ENCODE measurements around the gene ABCC9.

ABCC9 gene

GRCh38 chr12:21877293-21877982 lies 63.8 kb downstream of the ABCC9 start:
- no peak for DNase-seq (ENCODE audit: low spot score)

DNA sequence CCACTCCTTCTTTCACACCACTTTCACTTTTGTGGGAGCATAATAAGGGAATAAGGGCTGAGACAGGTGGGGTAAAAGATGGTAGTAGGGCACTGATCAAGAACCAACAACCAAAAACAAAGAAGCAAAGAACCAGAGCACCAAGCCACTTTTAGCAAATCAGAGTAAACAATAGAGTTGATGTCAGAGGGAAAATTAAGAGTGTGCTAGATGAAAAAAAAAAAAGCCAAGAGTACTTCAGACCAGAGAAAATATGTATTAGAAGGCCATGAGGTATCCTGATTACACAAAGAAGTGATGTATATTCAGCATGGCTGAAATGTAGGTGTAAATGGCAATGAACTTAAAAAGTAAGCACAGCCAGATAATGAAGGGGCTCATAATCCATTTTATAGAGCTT lies 75.4 kb downstream of the ABCC9 start:
- no peak for DNase-seq (ENCODE audit: low spot score)

- no peak for DNase-seq (ENCODE audit: low spot score)
These were observed 80.7 kb downstream of the ABCC9 start for GRCh38 chr12:21860534-21860933.

GRCh38 chr12:21860128-21860527 lies 81.1 kb downstream of the ABCC9 start:
- no peak for DNase-seq (ENCODE audit: low spot score)

DNA sequence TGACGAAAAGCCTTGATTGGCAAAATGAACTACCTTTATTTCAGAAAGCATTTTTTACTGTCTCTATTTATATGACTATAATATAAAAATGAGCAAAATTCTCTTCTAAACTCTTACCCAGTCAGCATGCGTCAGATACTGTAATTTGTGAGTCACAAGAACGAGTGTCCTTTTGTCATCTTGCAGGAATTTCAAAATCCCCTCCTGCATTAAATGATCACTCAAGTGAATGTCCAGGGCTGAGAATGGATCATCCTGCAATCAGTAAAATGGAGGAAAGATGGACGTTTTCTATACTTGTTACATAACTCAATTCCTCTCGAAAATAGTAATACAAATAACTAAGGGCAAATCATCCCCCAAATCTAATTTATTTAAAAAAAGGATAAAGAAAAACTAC lies 89.0 kb downstream of the ABCC9 start:
- no peak for DNase-seq (ENCODE audit: low spot score)

GRCh38 chr12:21851151-21851550 lies 90.1 kb downstream of the ABCC9 start:
- no peak for DNase-seq (ENCODE audit: low spot score)

- no peak for DNase-seq (ENCODE audit: low spot score)
These were observed 90.8 kb downstream of the ABCC9 start for GRCh38 chr12:21850419-21850818.

DNA sequence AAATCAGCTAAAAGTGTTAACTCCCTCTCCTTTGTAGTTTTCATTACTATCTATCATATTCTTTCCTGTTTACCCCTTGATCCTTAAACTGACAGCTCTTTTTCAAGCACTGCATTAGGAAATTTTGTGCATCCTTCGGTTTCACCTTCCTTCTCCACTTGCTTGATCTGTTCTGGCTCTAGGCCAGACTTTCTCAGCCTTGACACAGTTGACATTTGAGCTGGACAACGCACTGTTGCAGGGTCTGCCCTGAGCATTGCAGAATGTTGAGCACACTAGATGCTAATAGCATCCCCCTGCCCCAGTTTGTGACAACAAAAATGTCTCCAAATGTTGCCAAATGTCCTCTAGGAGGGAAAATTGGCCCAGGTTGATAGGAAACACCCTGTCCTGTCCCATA lies 91.3 kb downstream of the ABCC9 start:
- DNase-seq (ENCODE audit: low spot score): no peak

DNA sequence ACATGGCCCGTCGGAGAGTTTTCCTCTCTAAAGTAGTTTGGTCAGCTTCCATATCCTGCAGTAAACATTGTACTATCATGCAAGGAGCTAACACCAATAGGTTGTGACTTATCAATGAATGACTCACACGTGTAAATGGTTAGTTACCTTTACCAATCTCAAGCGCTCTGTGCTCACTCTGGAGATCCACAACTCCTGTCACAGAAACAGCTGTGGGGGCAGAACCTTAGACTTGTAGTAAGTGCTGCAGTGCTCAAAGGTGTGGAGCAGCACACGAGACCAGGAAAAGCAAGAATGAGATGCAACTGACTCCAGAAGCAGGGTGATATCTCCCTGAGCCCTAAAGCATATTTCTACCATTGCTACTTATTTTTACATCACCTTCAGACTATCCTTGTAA lies 93.0 kb downstream of the ABCC9 start:
- DNase-seq (ENCODE audit: low spot score): no peak

DNA sequence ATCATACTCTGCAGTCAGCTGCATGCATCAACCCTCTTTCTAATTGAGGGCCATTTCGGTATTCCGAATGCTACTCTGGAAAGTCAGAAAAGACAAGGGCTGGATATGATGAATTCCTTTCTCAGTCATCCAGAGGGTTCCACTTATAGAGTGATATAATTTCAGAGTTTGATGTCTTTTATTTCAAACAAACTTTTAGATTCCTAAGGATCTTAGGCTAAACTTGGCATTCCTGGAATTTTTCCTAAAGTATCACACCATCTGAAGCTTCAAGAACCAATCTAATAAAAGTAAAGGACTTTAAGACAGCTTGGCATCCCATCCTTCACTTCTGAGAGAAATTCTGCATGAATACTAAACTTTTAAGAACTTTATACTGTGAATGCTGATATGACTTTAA lies 97.4 kb downstream of the ABCC9 start:
- DNase-seq (ENCODE audit: low spot score): no peak

GRCh38 chr12:21839776-21840175 lies 101.5 kb downstream of the ABCC9 start:
- no peak for DNase-seq (ENCODE audit: low spot score)

DNA sequence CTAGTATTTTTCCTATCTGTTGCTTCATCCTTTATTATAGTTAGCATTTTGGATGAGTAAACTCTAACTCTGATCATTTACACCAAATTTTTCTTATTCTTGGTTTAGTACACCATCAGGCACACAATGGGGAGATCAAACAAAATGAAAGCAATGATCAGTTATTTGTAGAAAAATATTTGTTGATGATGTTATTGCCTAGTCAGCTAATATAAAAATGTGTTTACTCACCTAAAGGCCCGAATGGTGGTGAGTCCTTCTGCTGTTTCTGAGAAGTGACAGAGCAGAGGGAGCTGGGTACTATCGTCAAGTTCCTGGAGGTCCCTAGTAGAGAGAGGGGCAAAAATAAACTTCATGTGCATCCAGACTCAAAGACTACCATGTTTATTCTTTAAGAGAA lies 103.4 kb downstream of the ABCC9 start:
- DNase-seq (ENCODE audit: low spot score): no peak

- no peak for DNase-seq (ENCODE audit: low spot score)
These were observed 109.4 kb downstream of the ABCC9 start for GRCh38 chr12:21831791-21832344.

GRCh38 chr12:21828779-21829178 lies 112.4 kb downstream of the ABCC9 start:
- DNase-seq (ENCODE audit: low spot score): no peak

DNA sequence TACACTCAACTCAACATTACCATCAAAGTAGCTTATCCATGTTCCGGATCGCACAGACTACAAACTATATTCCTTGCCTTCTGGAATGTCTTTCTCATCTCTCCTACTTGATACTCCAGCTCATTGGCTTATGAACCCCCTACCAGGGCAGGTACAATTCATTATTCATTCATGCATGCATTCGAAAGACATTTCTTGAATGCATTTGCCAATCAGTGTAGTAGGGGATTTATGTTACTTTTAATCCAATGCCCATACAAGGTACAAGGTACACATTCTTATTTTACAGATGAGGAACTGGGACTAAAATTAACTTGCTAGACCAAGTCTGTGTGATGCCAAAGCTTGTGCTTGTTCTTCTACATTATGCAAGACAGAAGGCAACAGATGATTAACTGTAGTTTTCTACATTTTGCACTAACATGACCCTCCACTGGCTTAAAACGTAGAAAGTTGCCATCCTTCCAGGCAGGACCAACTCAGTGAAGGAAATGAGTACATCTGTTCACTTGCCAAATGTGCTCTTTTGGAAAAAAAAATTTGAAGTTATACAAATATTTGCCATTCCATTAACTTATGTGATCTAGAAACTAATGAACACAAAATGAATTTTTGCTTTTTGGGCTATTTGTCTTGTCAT lies 113.0 kb downstream of the ABCC9 start:
- no peak for DNase-seq (ENCODE audit: low spot score)

- no peak for DNase-seq (ENCODE audit: low spot score)
These were observed 114.1 kb downstream of the ABCC9 start for GRCh38 chr12:21827083-21827482.

DNA sequence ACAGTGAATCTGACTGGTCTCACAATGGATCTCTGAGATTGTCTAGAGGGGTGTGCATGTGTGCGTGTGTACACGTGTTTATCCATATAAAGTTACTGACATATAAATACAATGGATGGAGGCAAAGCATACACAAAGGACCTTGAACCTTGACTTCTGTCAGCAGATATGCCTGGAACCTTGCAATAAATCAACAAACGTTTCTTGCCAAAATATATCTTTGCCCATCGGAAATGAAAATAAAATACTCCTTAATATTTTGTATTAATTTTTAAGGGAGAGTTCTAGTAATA lies 114.7 kb downstream of the ABCC9 start:
- DNase-seq (ENCODE audit: low spot score): no peak

DNA sequence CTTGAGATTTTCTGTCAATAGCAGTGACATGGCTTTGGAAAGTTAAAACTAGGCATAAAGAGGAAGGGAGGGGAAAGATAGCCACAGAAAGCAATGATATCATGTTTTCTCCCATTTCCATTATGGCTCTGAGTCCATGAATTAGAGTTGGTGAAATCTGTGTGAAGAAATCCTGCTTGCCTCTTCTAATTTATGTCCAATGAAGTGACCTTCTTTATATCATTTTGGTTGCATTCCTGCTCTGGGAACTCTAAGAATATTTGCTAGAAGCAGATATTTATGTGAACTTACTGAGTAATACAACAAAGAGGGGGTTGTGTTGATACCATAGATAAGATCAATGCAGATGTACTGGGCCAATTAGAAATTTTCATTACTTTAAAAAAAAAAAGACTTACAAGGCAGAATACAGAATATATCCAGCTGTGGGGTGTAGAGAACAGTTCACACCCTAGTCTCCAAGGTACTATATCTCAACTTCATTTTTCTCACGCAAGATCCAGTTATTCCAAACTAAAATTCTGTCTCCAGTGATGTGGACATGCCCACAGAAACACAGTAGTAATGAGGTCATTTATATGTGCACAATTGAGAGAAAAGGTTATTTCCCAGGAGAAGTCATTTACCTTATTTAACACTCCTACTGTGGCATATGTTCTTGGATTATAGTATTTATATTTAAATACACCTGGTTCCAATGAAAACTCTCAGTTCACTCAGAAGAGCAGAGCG lies 115.2 kb downstream of the ABCC9 start:
- no peak for DNase-seq (ENCODE audit: low spot score)

DNA sequence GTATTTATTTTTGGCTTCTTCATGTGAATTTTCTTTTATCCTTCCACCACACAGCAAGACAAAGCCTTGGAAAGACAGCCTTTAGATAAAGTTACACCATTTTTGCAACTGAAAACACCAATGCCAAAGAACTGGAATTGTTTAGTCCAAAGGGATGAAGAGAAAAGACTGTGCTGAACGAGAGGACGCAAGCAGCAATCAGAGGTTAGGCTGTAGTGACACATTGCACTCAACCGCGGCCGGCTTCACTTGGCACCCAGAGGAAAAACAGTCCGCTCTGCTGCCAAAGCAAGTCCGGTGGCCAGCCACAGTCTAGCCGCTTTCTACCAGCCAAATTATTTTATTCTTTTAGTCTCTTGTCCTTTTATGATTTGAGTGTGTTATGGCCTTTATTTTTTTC lies 117.6 kb downstream of the ABCC9 start:
- no peak for DNase-seq (ENCODE audit: low spot score)

DNA sequence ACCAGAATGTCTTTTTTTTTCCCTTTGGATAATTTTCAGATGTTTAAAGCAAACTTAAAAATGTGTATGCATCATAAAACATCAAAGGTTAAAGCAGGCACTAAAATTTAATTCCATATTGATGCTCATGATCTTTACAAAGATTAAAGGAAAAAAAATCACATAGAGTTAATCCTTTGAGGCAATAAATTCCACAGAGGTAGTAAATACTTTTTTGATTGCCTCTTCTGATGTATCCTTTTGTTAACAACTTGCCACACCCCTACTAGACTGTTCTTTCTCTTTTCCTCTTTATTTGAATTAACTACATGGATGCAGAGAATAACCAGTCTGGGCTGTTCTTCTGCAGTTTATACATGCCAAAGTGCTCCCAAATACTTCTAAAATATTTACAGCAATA lies 121.5 kb downstream of the ABCC9 start:
- DNase-seq (ENCODE audit: low spot score): no peak

GRCh38 chr12:21819236-21819635 lies 122.0 kb downstream of the ABCC9 start:
- no peak for DNase-seq (ENCODE audit: low spot score)

GRCh38 chr12:21818627-21819026 lies 122.6 kb downstream of the ABCC9 start:
- no peak for DNase-seq (ENCODE audit: low spot score)

DNA sequence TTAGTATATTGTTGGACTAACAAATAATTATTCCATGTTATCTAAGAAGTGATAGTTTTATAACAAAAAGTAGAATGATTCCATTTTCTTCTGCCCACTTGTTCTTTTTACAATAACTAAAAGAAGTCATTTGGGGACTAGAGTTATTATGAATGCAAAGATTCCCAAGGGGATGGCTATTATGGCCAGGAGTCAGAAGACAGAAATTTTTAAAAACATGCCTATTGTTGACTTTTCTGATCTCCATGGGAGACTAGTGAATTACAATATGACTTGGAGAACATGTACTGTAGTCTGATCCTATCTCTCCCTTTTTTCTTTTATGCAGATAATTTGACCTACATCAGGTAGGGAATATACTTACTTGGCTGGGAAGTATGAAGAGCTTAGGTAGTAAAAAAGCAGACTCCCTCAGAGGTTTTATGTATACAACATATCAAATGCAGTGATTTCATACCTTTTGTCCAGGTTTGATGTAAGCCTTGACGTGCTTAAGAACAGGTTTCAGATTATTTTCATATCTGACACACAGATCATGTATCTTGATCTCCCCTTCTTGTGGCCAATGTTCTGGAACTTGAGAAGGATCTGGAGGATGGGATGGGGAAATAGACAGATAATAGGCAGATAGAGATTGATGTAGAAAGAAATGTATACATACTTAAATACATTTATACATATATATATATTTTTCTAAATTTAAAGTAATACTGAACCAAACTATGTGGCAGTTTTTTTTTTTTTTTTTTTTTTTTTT lies 125.7 kb downstream of the ABCC9 start:
- DNase-seq (ENCODE audit: low spot score): no peak
